Common myeloid progenitor, CD34-positive (primary cell): ENCODE measurements around the gene TOMM6.

ENCODE experiments used
- CTCF ChIA-PET: fragments of 350-600 bp; sonication (Branson Sonifier 250); formaldehyde crosslinking; loops from one replicate; lab custom pipeline; 2021; ENCODE audit warnings: antibody characterized with exemption; lab: Charles Lee
- POLR2A ChIA-PET: fragments of 350-600 bp; sonication (Branson Sonifier 250); formaldehyde crosslinking; loops from one replicate; lab custom pipeline; 2021; ENCODE audit warnings: antibody characterized with exemption; lab: Charles Lee
- DNase-seq, 3 donors: peaks; one replicate each; pipeline versions ENCODE4 v3.0.0 to v3.0.0-alpha.2; 2013
- H3K27ac ChIP-seq, 2 experiments: 1 replicate in 1 of 2; 2 replicates in 1 of 2; pipeline ENCODE4 v1.7.0; 2013; ENCODE audit warnings: inconsistent platforms in 2 of 2, low read length in 2 of 2, mild to moderate bottlenecking in 2 of 2, low read depth in 1 of 2, moderate library complexity in 1 of 2; ENCODE audit not compliant: severe bottlenecking in 2 of 2, insufficient read depth in 1 of 2, poor library complexity in 1 of 2
- H3K27me3 ChIP-seq, 5 experiments: replicated peaks in 2 of 5; 1 replicate in 3 of 5; 2 replicates in 2 of 5; pipeline versions ENCODE4 v1.6.1 to v1.7.0; 2013; ENCODE audit warnings: low read length in 4 of 5, mild to moderate bottlenecking in 2 of 5, moderate library complexity in 2 of 5, inconsistent platforms in 1 of 5; ENCODE audit not compliant: insufficient read depth in 5 of 5, control insufficient read depth in 4 of 5
- H3K36me3 ChIP-seq, 4 experiments: 1 replicate in 2 of 4; 2 replicates in 2 of 4; pipeline versions ENCODE4 v1.6.1 to v1.7.0; 2013; ENCODE audit warnings: low read length in 3 of 4, control low read depth in 1 of 4, mild to moderate bottlenecking in 1 of 4; ENCODE audit not compliant: control insufficient read depth in 4 of 4, insufficient read depth in 4 of 4
- H3K4me1 ChIP-seq, 4 experiments: 1 replicate in 3 of 4; 2 replicates in 1 of 4; pipeline versions ENCODE4 v1.6.1 to v1.7.1; 2013; ENCODE audit warnings: low read length in 3 of 4, mild to moderate bottlenecking in 3 of 4, control low read depth in 1 of 4, inconsistent platforms in 1 of 4, moderate library complexity in 1 of 4; ENCODE audit not compliant: control insufficient read depth in 4 of 4, insufficient read depth in 4 of 4; ENCODE audit errors: control extremely low read depth in 1 of 4
- H3K4me3 ChIP-seq, 7 experiments: 1 replicate in 4 of 7; 2 replicates in 3 of 7; pipeline versions ENCODE4 v1.5.1 to v1.7.0; 2013; ENCODE audit warnings: mild to moderate bottlenecking in 7 of 7, low read length in 6 of 7, moderate library complexity in 6 of 7, inconsistent platforms in 2 of 7, low read depth in 2 of 7, control low read depth in 1 of 7; ENCODE audit not compliant: insufficient read depth in 4 of 7, control insufficient read depth in 1 of 7; ENCODE audit errors: extremely low read depth in 1 of 7
- H3K9me3 ChIP-seq, 5 experiments: 1 replicate in 4 of 5; 2 replicates in 1 of 5; pipeline versions ENCODE4 v1.6.1 to v1.7.1; 2013; ENCODE audit warnings: low read length in 4 of 5, mild to moderate bottlenecking in 2 of 5, inconsistent platforms in 1 of 5, low read depth in 1 of 5, moderate library complexity in 1 of 5; ENCODE audit not compliant: control insufficient read depth in 4 of 5, insufficient read depth in 2 of 5; ENCODE audit errors: control extremely low read depth in 1 of 5
- WGBS: methylation state at CpG from one replicate; pipeline ENCODE4 v1.1.5; 2013; ENCODE audit not compliant: insufficient coverage; 5-methylcytosine and 5-hydroxymethylcytosine counted together

TOMM6 gene

GRCh38 chr6:41755895-41756294 lies 31.6 kb upstream of the TOMM6 start:
- no peaks in the 10 kb centered on the region for H3K36me3 ChIP-seq
- H3K4me1 ChIP-seq = peaks cover 0 to 6% (median 2%) of the 10 kb centered on the region in 4 experiments
- ChIA-PET CTCF (interaction anchor here (1.0 to 3.0 kb wide), 4 partner anchors 12 to 50 kb away, joined by 4 to 11 read pairs (median 4); no protein-coding TSS in a partner anchor), POLR2A (interaction anchor here (0.7 kb wide), 1 partner anchor 166 kb away, joined by 3 read pairs; no protein-coding TSS in a partner anchor)
- no peak overlapping the region for H3K27ac ChIP-seq
- peaks cover 0 to 4% (median 0%) of the 10 kb centered on the region in 5 experiments for H3K27me3 ChIP-seq
- no peak overlapping the region for H3K4me3 ChIP-seq
- DNase-seq = no peak
- 94% methylated on average over 3 of the region's 4 CpGs for WGBS
- no peaks in the 10 kb centered on the region for H3K9me3 ChIP-seq

GRCh38 chr6:41756354-41756753 lies 31.1 kb upstream of the TOMM6 start:
- CTCF ChIA-PET = interaction anchor here (1.0 to 3.0 kb wide), 4 partner anchors 13 to 51 kb away, joined by 4 to 11 read pairs (median 4); no protein-coding TSS in a partner anchor
- 46% methylated on average over 11 of the region's 13 CpGs for WGBS
- POLR2A ChIA-PET = interaction anchor here (0.7 kb wide), 1 partner anchor 166 kb away, joined by 3 read pairs; no protein-coding TSS in a partner anchor

GRCh38 chr6:41757271-41757670 lies 30.2 kb upstream of the TOMM6 start:
- Histone ChIP-seq H3K9me3 (no peaks in the 10 kb centered on the region), H3K27ac (no peak overlapping the region), H3K36me3 (no peaks in the 10 kb centered on the region), H3K4me1 (peaks cover 0 to 6% (median 2%) of the 10 kb centered on the region in 4 experiments), H3K4me3 (no peak overlapping the region), H3K27me3 (peaks cover 0 to 4% (median 0%) of the 10 kb centered on the region in 5 experiments)
- no peak for DNase-seq
- 98% methylated on average over 6 of the region's 6 CpGs for WGBS
- ChIA-PET CTCF (interaction anchor here (1.4 to 3.0 kb wide), 2 partner anchors 14 to 18 kb away, joined by 4 to 11 read pairs; no protein-coding TSS in a partner anchor), POLR2A (no interaction called here)

More at GRCh38 chr6:41756354-41756753, 31.1 kb upstream of the TOMM6 start:
- Histone ChIP-seq H3K27me3 (peaks cover 0 to 4% (median 0%) of the 10 kb centered on the region in 5 experiments), H3K27ac (no peak overlapping the region), H3K9me3 (no peaks in the 10 kb centered on the region), H3K36me3 (no peaks in the 10 kb centered on the region), H3K4me1 (peaks cover 0 to 6% (median 2%) of the 10 kb centered on the region in 4 experiments), H3K4me3 (no peak overlapping the region)
- no peak for DNase-seq

GRCh38 chr6:41757931-41758640 lies 29.4 kb upstream of the TOMM6 start:
- no peak overlapping the region for H3K27ac ChIP-seq
- no peaks in the 10 kb centered on the region for H3K36me3 ChIP-seq
- H3K9me3 ChIP-seq = no peaks in the 10 kb centered on the region
- H3K27me3 ChIP-seq = peaks cover 0 to 4% (median 0%) of the 10 kb centered on the region in 5 experiments
- DNase-seq = no peak
- H3K4me3 ChIP-seq = no peak overlapping the region
- 95% methylated on average over 3 of the region's 8 CpGs for WGBS
- CTCF ChIA-PET = interaction anchor here (0.7 to 3.0 kb wide), 3 partner anchors 11 to 28 kb away, joined by 3 to 11 read pairs (median 3); no protein-coding TSS in a partner anchor
- POLR2A ChIA-PET = no interaction called here
- H3K4me1 ChIP-seq = peaks cover 0 to 6% (median 2%) of the 10 kb centered on the region in 4 experiments

DNA sequence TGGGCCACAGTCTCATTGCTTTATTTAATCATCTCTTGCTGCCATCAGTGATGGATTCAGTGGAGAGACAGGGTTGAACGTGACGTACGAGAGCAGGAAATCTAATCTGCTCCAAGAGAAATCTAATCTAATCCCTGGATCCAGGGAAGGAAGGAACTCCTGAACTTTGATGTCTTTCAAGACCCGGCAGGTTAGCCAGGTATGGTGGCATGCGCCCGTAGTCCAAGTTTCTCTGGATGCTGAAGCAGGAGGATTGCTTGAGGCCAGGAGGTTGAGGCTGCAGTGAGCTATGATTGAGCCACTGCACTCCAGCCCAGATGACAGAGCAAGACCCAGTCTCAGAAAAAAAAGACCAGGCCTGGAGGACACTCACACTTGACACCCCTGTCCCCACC lies 28.9 kb upstream of the TOMM6 start:
- CTCF ChIA-PET = interaction anchor here (0.7 to 1.2 kb wide), 4 partner anchors 10 to 27 kb away, joined by 3 read pairs; no protein-coding TSS in a partner anchor
- H3K27ac ChIP-seq = no peak overlapping the region
- H3K4me1 ChIP-seq = peaks cover 0 to 11% (median 3%) of the 10 kb centered on the region in 4 experiments
- DNase-seq = no peak
- no peak overlapping the region for H3K4me3 ChIP-seq
- H3K36me3 ChIP-seq = no peaks in the 10 kb centered on the region
- no peaks in the 10 kb centered on the region for H3K9me3 ChIP-seq
- WGBS = 100% methylated on average over 6 of the region's 6 CpGs
- peaks cover 0 to 4% (median 0%) of the 10 kb centered on the region in 5 experiments for H3K27me3 ChIP-seq
- POLR2A ChIA-PET = no interaction called here

DNA sequence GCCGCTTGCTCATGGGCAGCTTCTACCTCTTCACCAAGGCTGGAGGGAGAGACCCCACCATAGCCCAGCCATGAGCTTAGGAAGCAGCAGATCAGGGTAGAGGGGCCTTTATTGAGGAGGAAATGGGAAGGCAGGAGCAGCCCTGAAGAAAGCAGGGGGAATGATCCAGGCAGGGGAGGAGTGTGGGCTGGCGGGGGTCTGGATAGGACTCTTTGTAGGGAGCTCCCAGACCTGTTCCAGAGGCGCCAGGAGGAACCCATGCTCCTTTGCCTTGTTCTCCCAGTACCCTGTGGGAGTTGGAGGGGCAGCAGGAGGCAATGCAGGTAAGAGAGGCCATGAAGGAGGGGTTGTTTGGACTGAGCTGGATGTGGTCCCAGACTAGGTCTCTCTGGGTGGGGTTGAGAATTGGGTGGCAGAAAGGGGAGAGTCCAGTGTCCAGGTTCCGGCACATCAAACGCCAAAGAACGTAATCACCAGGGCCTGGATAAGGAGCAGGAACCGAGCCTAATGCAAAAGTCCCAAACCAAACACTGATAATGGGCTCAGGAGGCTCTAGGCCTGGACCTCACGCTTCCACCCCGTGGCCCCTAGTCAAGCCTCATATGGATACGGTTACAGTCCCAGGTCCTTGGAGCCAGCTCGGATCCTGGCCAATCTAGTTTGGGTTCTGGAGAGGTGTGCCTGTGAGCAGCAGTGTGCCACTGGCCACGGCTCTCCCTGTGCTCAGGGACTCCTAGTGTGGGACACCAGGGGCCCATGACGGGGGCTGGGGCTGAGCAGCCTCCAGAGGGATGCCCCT lies 28.2 kb upstream of the TOMM6 start:
- POLR2A ChIA-PET = no interaction called here
- CTCF ChIA-PET = interaction anchor here (0.7 to 1.5 kb wide), 5 partner anchors 9 to 60 kb away, joined by 3 to 5 read pairs (median 3); no protein-coding TSS in a partner anchor
- Histone ChIP-seq H3K9me3 (no peaks in the 10 kb centered on the region), H3K27me3 (no peaks in the 10 kb centered on the region), H3K4me3 (no peak overlapping the region), H3K36me3 (no peaks in the 10 kb centered on the region), H3K4me1 (peaks cover 0 to 18% (median 5%) of the 10 kb centered on the region in 4 experiments), H3K27ac (no peak overlapping the region)
- no peak for DNase-seq
- 95% methylated on average over 11 of the region's 13 CpGs for WGBS
